NT2/D1 (cell line): Measurements from ENCODE around the gene MAP3K6.
A peak's percentile ranks its signal among the peaks of the same experiment; 100 is the strongest.

ENCODE experiments used
- DNase-seq: peaks from one replicate; pipeline ENCODE4 v3.0.0-alpha.2; 2011; ENCODE audit warnings: low read depth, low spot score
- H3K27me3 ChIP-seq: 2 replicates; pipeline ENCODE4 v1.6.0; 2011; ENCODE audit warnings: mild to moderate bottlenecking; ENCODE audit not compliant: insufficient read length, insufficient read depth
- H3K36me3 ChIP-seq: 2 replicates; pipeline ENCODE4 v1.6.1; 2011; ENCODE audit warnings: mild to moderate bottlenecking, low read length, mixed read lengths; ENCODE audit not compliant: insufficient read depth, insufficient read length
- H3K4me1 ChIP-seq: 2 replicates; pipeline ENCODE4 v1.5.1; 2011; ENCODE audit not compliant: insufficient read depth, insufficient read length
- H3K4me3 ChIP-seq: 2 replicates; pipeline ENCODE4 v1.5.1; 2011; ENCODE audit warnings: low read depth; ENCODE audit not compliant: insufficient read length
- H3K9ac ChIP-seq: 2 replicates; pipeline ENCODE4 v1.6.0; 2011; ENCODE audit warnings: low read depth; ENCODE audit not compliant: insufficient read length
- H3K9me3 ChIP-seq: 2 replicates; pipeline ENCODE4 v1.5.1; 2011; ENCODE audit warnings: mild to moderate bottlenecking, low read length; ENCODE audit not compliant: insufficient read depth
- SUZ12 ChIP-seq: IDR thresholded peaks from 2 replicates; pipeline ENCODE4 v1.6.1; 2011; ENCODE audit not compliant: insufficient read length, insufficient read depth; ENCODE audit errors: extremely low read depth
- YY1 ChIP-seq: IDR thresholded peaks from 2 replicates; pipeline ENCODE4 v1.6.1; 2011; ENCODE audit not compliant: insufficient read length, insufficient read depth
- ZNF274 ChIP-seq: IDR thresholded peaks from 2 replicates; pipeline ENCODE4 v1.6.1; 2011; ENCODE audit warnings: mild to moderate bottlenecking, low read depth, low read length

The MAP3K6 gene

DNA sequence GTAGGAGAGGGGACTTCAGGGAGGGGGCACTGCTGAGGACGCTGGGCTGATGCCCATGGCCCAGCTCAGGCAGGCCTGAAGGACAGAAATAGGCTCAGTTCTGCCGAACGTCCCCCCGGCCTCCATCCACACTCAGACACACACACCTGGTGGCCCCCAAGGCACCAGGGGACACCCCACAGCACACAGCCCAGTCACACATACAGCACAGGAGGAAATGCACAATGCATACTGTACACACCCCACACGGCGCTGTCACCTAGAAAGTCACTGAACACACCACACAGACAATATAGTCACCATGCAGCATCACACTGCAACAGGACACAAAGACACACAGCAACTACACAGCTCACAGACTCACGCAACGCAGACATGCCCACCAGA is 24.4 kb downstream of the MAP3K6 start:
- Histone ChIP-seq H3K4me3 (peak overlapping the region; percentile 29), H3K9ac (peak overlapping the region; percentile 68), H3K36me3 (peaks cover 29% of the 10 kb centered on the region), H3K9me3 (no peaks in the 10 kb centered on the region), H3K4me1 (peaks cover 36% of the 10 kb centered on the region), H3K27me3 (no peaks in the 10 kb centered on the region)
- DNase-seq = no peak
- TF ChIP-seq ZNF274 (no peak), YY1 (no peak), SUZ12 (no peak)

DNA sequence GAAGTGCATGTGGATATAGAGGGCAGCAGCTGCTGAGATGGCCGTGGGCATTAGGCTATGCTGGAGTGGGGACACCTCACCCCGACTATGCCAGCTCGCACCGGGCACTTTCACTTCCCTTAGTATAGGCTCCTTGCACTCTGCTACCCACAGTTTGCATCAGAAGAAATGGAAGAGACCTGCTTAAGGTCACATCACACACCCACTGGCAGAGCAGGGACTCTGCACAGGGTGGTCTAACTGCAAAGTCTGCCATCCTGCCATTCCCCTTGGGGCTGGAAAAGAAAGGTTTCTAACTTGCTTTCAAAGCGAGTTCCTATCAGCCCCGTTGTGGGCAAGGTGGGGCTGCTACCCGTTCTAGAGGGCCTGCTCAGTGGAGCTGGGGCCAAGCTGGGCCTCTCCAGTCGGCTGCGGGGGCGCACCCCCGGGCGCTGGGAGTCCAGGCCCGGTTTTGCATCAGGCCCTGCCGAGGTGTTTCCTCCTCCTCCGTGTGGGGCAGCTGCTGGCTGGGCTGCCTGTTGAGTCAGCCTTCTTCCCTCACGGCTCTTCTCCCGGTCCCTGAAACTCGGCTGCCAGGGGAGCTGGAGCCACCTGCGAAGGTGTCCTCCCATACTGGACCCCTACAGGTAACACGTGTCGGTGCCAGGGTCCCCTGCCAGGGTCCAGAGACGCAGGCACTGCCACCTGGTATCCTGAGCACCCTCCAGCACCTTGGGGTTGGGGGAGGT is 25.1 kb downstream of the MAP3K6 start, which contains the start of gene SYTL1:
TSS of gene SYTL1 (plus strand) at position 498 of the 728 bp plus-strand sequence. CDS start 3,313 bp downstream, outside the sequence.
- Histone ChIP-seq H3K36me3 (peaks cover 24% of the 10 kb centered on the region), H3K9me3 (no peaks in the 10 kb centered on the region), H3K4me1 (peaks cover 31% of the 10 kb centered on the region), H3K4me3 (peak within 1 kb of the TSS; percentile 29), H3K27me3 (no peaks in the 10 kb centered on the region), H3K9ac (peak within 1 kb of the TSS; percentile 68)
- TF ChIP-seq SUZ12 (no peak), ZNF274 (no peak), YY1 (no peak)
- no peak for DNase-seq

DNA sequence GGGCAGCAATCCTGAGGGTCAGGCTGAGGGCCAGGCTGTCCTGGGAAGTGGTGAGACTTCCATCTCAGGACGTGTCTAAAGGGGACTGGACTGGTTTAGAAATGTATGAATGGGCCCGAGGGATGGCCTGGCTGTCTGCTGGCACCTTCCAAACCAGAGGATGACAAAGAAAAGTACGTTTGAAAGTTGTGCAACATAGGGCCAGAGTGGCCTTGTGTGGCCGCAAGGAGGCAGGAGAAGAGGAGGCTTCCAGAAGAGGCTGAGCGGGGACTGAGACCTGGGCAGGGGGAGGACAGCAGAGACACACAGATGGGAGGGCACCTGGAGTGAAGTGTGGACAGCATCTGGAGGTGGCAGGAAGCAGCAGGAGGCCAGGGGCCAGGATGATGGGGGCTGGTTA is 27.5 kb downstream of the MAP3K6 start:
- peaks cover 30% of the 10 kb centered on the region for H3K36me3 ChIP-seq
- H3K9me3 ChIP-seq = no peaks in the 10 kb centered on the region
- H3K9ac ChIP-seq = peak overlapping the region; percentile 51
- no peak for DNase-seq
- H3K4me1 ChIP-seq = peaks cover 31% of the 10 kb centered on the region
- no peak overlapping the region for H3K4me3 ChIP-seq
- H3K27me3 ChIP-seq = no peaks in the 10 kb centered on the region
- TF ChIP-seq YY1 = no peak
- no peak for TF ChIP-seq ZNF274
- TF ChIP-seq SUZ12 = no peak

DNA sequence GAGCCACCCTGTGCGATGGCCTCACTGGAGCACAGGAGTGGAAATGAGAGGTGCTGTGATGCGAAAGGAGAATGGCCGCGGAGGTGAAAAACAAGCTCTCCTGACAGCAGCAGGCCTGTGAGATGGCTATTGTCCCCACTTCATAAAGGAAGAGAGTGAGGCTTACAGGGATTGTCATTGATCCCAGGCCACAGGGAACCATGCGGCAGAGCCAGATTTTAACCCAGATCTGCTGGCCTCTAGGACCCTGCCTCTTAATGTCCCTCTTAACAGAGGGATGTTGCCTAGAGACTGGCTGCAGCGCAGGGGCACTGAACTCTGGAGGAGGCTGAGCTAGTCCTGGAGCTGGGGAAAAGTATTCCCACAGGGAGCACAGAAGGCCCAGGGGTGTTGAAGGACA is 28.0 kb downstream of the MAP3K6 start:
- Histone ChIP-seq H3K4me1 (peaks cover 31% of the 10 kb centered on the region), H3K27me3 (no peaks in the 10 kb centered on the region), H3K36me3 (peaks cover 35% of the 10 kb centered on the region), H3K9me3 (no peaks in the 10 kb centered on the region), H3K9ac (peak overlapping the region; percentile 51), H3K4me3 (no peak overlapping the region)
- DNase-seq = no peak
- TF ChIP-seq ZNF274 = no peak
- TF ChIP-seq YY1 = no peak
- TF ChIP-seq SUZ12 = no peak

DNA sequence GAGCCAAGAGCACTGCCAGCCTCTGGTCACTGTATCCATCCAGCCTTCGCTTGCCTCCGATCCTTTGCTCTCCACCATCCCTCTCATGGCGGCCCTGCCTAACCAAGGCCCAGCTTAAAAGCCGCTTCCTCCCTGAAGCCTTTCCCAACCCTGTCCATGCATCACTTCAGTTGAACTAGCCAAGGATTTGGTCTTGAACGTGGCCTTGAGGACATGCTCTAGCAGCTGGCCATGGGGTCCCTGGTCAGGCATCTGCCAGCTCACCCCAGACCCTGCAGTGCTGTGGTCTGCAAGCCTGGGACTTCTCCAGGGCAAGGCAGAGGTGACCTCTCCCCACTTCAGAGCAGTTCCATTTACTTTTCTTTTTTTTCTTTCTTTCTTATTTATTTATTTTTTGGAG is 30.0 kb downstream of the MAP3K6 start:
- no peaks in the 10 kb centered on the region for H3K9me3 ChIP-seq
- no peaks in the 10 kb centered on the region for H3K27me3 ChIP-seq
- H3K4me1 ChIP-seq = peaks cover 19% of the 10 kb centered on the region
- no peak overlapping the region for H3K4me3 ChIP-seq
- TF ChIP-seq ZNF274 (no peak), SUZ12 (no peak), YY1 (no peak)
- peaks cover 52% of the 10 kb centered on the region for H3K36me3 ChIP-seq
- no peak overlapping the region for H3K9ac ChIP-seq
- DNase-seq = no peak

DNA sequence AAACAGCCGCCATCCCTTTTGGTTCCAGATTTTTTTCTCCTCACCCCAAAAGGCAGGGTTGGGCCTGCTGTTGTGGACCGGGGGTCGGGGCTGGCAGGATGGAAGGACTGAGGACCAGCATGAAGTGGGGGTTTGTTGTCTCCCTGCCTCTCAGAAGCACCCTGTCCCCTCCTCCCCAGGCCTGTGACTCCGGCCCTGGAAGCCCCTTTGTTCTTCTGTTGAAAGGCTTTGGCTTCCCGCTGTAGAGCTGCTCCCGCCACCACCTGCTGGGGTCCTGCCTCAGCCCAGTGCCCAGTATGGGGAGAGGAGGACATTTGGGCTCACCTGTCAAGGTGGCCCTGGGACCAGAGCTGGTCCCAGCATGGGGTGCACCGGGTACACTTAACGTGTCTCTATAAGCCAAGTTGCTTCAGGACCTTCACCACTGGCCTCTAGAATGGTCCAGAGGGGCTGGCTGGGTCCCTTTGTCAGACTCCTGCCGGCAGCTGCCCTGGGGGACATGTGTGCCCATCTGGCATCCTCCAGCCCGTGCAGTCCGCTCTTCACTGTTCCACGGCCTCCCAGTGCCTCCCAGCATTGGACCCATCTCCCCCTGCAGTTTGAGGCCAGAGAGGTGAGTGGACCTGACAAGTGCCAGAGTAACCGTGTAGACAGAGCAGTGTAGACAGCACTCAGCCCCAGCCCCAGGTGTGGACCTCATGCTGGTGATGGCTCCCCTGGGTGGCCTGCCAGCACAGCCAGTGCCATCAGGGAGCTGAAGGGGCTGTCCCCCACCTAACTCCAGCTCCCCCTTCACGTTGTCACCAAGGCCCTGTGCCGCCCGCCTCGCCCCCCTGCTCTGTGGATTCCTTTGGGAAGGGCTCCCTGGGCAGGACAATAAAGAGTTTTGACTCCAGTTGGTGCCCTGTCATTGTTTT is 31.0 kb downstream of the MAP3K6 start:
- H3K36me3 ChIP-seq = peaks cover 61% of the 10 kb centered on the region
- no peaks in the 10 kb centered on the region for H3K9me3 ChIP-seq
- H3K4me1 ChIP-seq = peaks cover 13% of the 10 kb centered on the region
- H3K27me3 ChIP-seq = no peaks in the 10 kb centered on the region
- no peak for TF ChIP-seq YY1
- no peak for TF ChIP-seq SUZ12
- TF ChIP-seq ZNF274 = no peak
- H3K4me3 ChIP-seq = no peak overlapping the region
- no peak for DNase-seq
- H3K9ac ChIP-seq = no peak overlapping the region

DNA sequence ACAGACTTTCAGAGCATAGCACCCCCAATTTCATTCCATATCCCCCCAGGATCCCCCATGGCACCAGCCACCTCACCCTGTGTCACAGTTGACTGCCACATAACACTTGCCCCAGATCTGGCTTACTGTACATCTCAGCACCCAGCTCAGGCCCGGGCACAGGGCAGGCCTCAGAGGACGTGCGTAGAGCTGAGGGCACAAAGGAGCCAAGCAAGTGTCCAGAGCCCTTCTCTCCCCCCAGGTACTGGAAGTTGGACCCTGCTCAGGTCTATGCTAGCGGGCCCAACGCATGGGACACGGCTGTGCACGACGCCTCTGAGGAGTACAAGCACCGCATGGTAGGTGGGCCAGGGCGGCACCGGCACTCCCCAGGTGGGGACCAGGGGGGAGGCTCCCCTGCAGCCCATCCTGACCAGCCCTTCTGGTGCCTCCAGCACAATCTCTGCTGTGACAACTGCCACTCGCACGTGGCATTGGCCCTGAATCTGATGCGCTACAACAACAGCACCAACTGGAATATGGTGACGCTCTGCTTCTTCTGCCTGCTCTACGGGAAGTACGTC is 33.0 kb downstream of the MAP3K6 start:
- no peak for TF ChIP-seq YY1
- no peak for TF ChIP-seq ZNF274
- TF ChIP-seq SUZ12 = no peak
- no peak for DNase-seq

More for the DNA sequence above, 33.0 kb downstream of the MAP3K6 start:
- Histone ChIP-seq H3K4me3 (no peak overlapping the region), H3K4me1 (peaks cover 7% of the 10 kb centered on the region), H3K27me3 (no peaks in the 10 kb centered on the region), H3K9ac (no peak overlapping the region), H3K9me3 (no peaks in the 10 kb centered on the region), H3K36me3 (peaks cover 76% of the 10 kb centered on the region)
